Mesothelial cell of epicardium (in vitro differentiated cells): Measurements from ENCODE around the gene GPD1. TPM values are rescaled to one million over a fixed set of nuclear protein-coding genes. Genes with fewer than 3 reads are reported as not detected.

ENCODE experiments used
- DNase-seq, 2 experiments: peaks; one replicate each; pipeline ENCODE4 v3.0.0; 2021; ENCODE audit warnings: low spot score in 2 of 2; ENCODE audit not compliant: unreplicated experiment in 2 of 2
- H3K27ac Mint-ChIP-seq: 2 replicates; pipeline ENCODE4 v1.8.0; 2021; ENCODE audit warnings: mixed read lengths
- H3K27me3 Mint-ChIP-seq: 2 replicates; pipeline ENCODE4 v1.8.0; 2021; ENCODE audit warnings: low read depth, mixed read lengths
- H3K36me3 Mint-ChIP-seq: 2 replicates; pipeline ENCODE4 v1.8.0; 2021; ENCODE audit warnings: mixed read lengths
- H3K4me1 Mint-ChIP-seq: 2 replicates; pipeline ENCODE4 v1.8.0; 2021; ENCODE audit warnings: mixed read lengths
- H3K4me3 Mint-ChIP-seq: 2 replicates; pipeline ENCODE4 v1.8.0; 2021; ENCODE audit warnings: mild to moderate bottlenecking, moderate library complexity, mixed read lengths
- H3K9me3 Mint-ChIP-seq: 2 replicates; pipeline ENCODE4 v1.8.0; 2021; ENCODE audit warnings: mixed read lengths
- CTCF ChIP-seq: fragments of 200-600 bp; sonication (generic); IDR thresholded peaks from one replicate; pipeline ENCODE4 v1.5.0; 2021; ENCODE audit warnings: antibody characterized with exemption; ENCODE audit not compliant: unreplicated experiment
- total RNA-seq: library from RNA; stranded (reverse); gene quantifications from 3 replicates; pipeline ENCODE4 v1.2.1, GENCODE V29; 2021

The GPD1 gene
- total RNA-seq, 1 donor from 2014 or later = 0.72 TPM

DNA sequence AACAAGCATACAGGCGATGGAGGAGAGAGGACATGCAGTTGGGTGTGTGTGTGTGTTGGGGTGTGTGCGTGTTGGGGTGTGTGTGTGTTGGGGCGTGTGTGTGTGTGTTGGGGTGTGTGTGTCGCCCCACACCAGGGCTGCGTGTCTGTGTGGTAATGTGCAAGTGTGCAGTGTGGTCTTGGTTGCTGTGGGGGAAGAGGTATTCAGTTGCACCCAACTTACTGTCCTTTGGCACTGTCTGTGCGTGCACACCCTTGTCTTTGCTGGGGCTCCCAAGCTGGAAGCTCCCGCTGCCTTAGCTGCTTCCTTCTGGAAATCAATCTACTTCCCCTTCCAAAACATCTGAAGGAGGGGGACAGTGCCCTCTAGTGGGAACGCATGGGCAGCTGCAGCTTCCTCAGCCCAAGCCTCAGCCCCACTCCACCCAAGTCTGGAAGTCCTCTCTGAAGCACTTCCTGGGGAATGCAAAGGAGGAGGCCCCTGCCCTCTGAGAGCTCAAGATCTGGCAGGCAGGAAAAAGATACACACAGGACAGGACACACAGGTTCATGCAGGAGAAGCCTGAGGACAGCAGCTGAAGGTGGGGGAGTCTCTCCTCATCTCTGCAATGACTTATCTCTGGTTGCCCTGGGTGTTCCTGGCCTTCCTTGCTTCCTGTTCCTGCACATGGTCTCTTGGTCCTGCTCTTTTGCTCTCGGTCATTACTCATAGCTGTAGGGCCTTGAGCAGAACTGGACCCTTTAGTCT is 33.3 kb upstream of the GPD1 start:
- Mint-ChIP-seq H3K27ac (no peak overlapping the region), H3K4me1 (peaks cover 9% of the 10 kb centered on the region), H3K4me3 (no peak overlapping the region), H3K27me3 (no peaks in the 10 kb centered on the region), H3K36me3 (no peaks in the 10 kb centered on the region), H3K9me3 (no peaks in the 10 kb centered on the region)
- DNase-seq = peak; percentile 71 to 87
- TF ChIP-seq CTCF = peak; percentile 82

DNA sequence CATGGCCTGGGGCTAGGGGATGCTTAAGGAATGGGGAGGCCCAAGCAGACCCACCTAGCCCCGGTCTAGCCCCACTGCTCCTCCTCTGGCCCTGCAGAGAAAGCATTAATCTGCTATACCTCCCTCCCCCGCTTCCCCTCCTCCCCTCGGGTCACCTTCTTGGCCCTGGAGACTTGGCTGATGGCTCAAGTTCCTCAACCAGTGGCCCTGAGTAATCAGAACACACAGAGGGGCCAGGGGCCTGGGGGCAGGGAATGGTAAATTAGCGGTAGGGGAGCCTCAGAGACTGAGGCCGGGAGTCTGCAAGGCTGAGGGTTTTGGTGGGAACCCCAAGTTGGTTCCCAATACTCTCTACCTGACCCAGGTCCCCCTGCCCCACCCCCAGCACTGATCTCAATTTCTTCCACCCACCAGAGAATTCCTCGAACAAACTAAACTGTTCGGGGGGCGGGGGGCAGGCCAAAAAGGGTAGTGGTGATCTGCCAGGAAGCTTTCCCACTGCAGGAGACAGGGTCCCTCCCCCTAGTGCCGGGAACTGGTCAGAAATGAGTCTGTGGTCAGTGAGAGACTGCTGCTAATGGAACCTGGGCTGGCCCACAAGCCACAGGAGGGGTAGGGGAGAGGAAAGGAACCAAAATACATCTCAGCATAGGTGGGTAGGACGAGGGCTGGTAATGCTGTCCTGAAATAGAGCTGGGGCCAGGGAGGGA is 31.5 kb upstream of the GPD1 start:
- H3K9me3 Mint-ChIP-seq = no peaks in the 10 kb centered on the region
- no peaks in the 10 kb centered on the region for H3K36me3 Mint-ChIP-seq
- H3K27ac Mint-ChIP-seq = no peak overlapping the region
- H3K4me1 Mint-ChIP-seq = peaks cover 9% of the 10 kb centered on the region
- TF ChIP-seq CTCF = no peak
- no peak for DNase-seq
- no peak overlapping the region for H3K4me3 Mint-ChIP-seq
- no peaks in the 10 kb centered on the region for H3K27me3 Mint-ChIP-seq

GRCh38 chr12:50073206-50073605 is 30.6 kb upstream of the GPD1 start:
- no peaks in the 10 kb centered on the region for H3K9me3 Mint-ChIP-seq
- H3K36me3 Mint-ChIP-seq = no peaks in the 10 kb centered on the region
- H3K4me1 Mint-ChIP-seq = peaks cover 11% of the 10 kb centered on the region
- H3K27me3 Mint-ChIP-seq = no peaks in the 10 kb centered on the region
- TF ChIP-seq CTCF = no peak
- H3K4me3 Mint-ChIP-seq = no peak overlapping the region
- no peak overlapping the region for H3K27ac Mint-ChIP-seq
- DNase-seq = no peak

DNA sequence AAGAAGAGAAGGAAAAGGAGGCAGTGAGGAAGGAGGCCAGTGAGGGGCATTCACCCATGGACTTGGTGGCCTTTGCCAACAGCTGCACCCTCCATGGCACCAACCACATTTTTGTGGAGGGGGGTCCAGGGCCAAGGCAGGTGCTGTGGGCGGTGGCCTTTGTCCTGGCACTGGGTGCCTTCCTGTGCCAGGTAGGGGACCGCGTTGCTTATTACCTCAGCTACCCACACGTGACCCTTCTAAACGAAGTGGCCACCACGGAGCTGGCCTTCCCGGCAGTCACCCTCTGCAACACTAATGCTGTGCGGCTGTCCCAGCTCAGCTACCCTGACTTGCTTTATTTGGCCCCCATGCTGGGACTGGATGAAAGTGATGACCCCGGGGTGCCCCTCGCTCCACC is 30.1 kb upstream of the GPD1 start:
- DNase-seq = no peak
- Mint-ChIP-seq H3K27ac (no peak overlapping the region), H3K4me3 (no peak overlapping the region), H3K36me3 (no peaks in the 10 kb centered on the region), H3K27me3 (no peaks in the 10 kb centered on the region), H3K4me1 (peaks cover 11% of the 10 kb centered on the region), H3K9me3 (no peaks in the 10 kb centered on the region)
- no peak for TF ChIP-seq CTCF

GRCh38 chr12:50074936-50075807 is 28.6 kb upstream of the GPD1 start:
- no peaks in the 10 kb centered on the region for H3K9me3 Mint-ChIP-seq
- no peak overlapping the region for H3K27ac Mint-ChIP-seq
- no peak overlapping the region for H3K4me3 Mint-ChIP-seq
- no peaks in the 10 kb centered on the region for H3K27me3 Mint-ChIP-seq
- peak; percentile 68 to 89 for DNase-seq
- peaks cover 9% of the 10 kb centered on the region for H3K4me1 Mint-ChIP-seq
- H3K36me3 Mint-ChIP-seq = no peaks in the 10 kb centered on the region
- peak; percentile 85 for TF ChIP-seq CTCF
